AG10803 (cell line): ENCODE data around the gene S100PBP.

ENCODE experiments used
- DNase-seq: peaks from one replicate; pipeline ENCODE4 v3.0.0; 2010; ENCODE audit warnings: low read depth
- H3K4me3 ChIP-seq: 2 replicates; pipeline ENCODE4 v1.5.1; 2011; ENCODE audit warnings: mild to moderate bottlenecking, low read length, control low read depth
- CTCF ChIP-seq: conservative IDR thresholded peaks from 2 replicates; pipeline ENCODE4 v1.5.1; 2011; ENCODE audit warnings: mild to moderate bottlenecking, low read length, control low read depth, inconsistent platforms

The S100PBP gene

DNA sequence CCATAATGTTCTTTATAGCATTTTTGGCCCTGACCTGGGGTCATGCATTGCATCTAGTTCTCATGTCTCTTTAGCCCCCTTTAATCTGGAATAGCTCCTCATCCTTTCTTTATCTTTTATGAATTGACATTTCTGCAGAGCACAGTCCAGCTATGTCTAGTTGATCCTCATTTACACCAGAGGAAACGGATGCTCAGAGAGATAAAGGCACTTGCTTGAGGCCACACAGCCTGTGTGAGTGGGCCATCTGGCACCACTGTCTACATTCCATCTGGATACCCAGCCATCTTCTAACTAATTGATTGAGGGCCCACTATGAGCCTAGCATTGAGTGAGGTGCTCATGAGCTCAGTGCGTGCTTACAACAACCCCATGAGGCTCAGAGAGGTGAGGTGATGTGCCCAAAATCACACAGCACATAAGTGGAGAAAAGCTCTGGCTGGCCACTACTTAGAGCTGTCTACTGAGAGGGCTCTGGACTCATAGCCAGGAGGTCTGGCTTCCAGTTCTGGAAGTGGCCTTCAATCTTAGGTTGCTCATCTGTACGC is 72.4 kb downstream of the S100PBP start:
- DNase-seq: no peak
- H3K4me3 ChIP-seq: no peak overlapping the region
- no peak for TF ChIP-seq CTCF

DNA sequence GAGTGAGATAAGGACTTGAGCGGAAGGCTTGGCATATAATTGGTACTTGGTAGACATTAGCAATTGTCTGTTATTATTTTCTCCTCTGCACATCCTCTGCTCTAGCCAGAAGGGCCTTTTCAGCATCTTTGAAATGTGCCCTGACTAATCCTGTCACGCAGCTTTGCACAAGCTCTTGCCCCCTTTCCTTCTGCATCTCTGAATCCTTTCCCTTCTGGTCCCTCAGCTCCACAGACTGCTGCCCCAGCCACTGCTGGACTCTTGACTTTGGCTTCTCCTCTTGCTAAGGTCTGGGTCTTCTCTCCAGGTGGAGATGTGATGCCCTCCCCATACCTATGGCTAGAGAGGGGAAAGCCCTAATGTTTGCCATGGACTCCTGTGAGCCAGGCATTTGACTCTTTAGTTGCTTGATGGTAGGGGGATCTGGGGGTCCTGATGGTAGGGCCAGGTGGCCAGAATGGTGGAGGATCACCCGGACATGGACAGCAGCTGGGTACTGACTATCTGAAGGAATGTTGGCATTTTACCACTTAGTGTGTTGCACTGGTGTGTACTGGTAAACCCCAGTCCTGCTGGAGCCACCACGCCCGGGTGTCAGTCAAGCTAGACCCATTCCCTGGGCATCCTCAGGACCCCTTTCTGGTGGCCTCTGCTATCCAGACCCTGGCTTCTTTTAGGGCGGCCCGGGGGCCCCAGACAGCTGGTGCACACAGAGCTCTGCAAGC is 73.2 kb downstream of the S100PBP start:
- no peak for DNase-seq
- TF ChIP-seq CTCF: no peak
- H3K4me3 ChIP-seq: no peak overlapping the region

DNA sequence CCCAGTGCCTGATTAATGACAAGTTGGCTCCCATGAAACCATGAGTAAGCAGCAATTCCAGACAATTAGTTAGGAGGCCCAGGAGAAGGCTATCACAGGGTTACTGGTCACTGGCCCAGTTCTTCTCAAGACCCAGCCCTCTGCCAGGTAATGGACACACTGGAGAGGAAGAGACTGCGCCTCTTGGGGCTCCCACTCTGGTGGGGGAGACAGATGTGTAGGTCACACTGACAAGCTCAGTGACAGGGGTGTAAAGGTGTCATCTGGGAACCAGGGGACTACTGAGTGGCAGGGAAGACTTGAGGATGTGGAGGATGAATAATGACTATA is 73.8 kb downstream of the S100PBP start:
- no peak for DNase-seq
- H3K4me3 ChIP-seq: no peak overlapping the region
- TF ChIP-seq CTCF: no peak

DNA sequence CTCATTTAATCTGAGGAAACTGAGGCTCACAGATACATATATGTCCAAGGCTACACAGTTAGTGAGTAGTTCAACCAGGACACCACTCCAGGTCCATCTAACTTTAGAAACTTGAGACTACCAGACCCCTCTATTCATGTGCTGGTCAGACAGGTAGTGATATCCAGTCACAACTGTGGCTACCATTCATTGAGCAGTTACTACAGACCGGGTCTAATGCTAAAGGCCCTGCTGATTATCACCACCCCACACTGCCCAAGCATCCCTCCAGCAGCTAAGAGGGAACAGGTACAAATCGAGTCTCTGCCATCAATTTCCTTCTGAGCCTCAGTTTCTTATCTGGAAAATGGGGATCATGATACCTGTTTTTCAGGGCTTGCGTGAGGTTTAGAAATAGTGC is 74.2 kb downstream of the S100PBP start:
- TF ChIP-seq CTCF: no peak
- H3K4me3 ChIP-seq: no peak overlapping the region
- DNase-seq: no peak

GRCh38 chr1:32892368-32893197 is 75.1 kb downstream of the S100PBP start:
- peak overlapping the region; percentile 44 for H3K4me3 ChIP-seq
- peak; percentile 22; the same call in 1 of the 2 replicates for TF ChIP-seq CTCF
- no peak for DNase-seq

GRCh38 chr1:32893198-32894018 is 76.0 kb downstream of the S100PBP start:
- peak overlapping the region; percentile 44 for H3K4me3 ChIP-seq
- no peak for DNase-seq
- no peak for TF ChIP-seq CTCF
